EH (cell line): Measurements from ENCODE around the gene SSU72.
A peak's percentile ranks its signal among the peaks of the same experiment; 100 is the strongest.
"Not testable (repeated sequence)": the region's sequence is repeated elsewhere in the genome, so short reads cannot be mapped to it uniquely, and the experiment has no call there.

Source experiments
- DNase-seq: peaks from one replicate; pipeline ENCODE4 v3.0.0-alpha.2; 2015; ENCODE audit warnings: low read depth

The SSU72 gene

GRCh38 chr1:1540818-1541628 is 33.6 kb downstream of the SSU72 start:
- DNase-seq: no peak

- DNase-seq: peak; percentile 82
Measured at GRCh38 chr1:1540090-1540817, 34.4 kb downstream of the SSU72 start, which contains the start of gene TMEM240. TMEM240 (minus strand) TSS chr1:1540624; CDS start chr1:1540346, 278 bp downstream.

- peak; percentile 55 for DNase-seq
Measured at GRCh38 chr1:1539310-1540089, 35.2 kb downstream of the SSU72 start.

GRCh38 chr1:1538989-1539309 is 35.7 kb downstream of the SSU72 start:
- DNase-seq: no peak

- DNase-seq: no peak
Measured at GRCh38 chr1:1538334-1538733, 36.3 kb downstream of the SSU72 start.

- DNase-seq: no peak
Measured at GRCh38 chr1:1537626-1538250, 36.9 kb downstream of the SSU72 start.

- DNase-seq: no peak
Measured at GRCh38 chr1:1536938-1537546, 37.6 kb downstream of the SSU72 start.

- DNase-seq: no peak
Measured at GRCh38 chr1:1536019-1536937, 38.4 kb downstream of the SSU72 start.

GRCh38 chr1:1535201-1536018 is 39.3 kb downstream of the SSU72 start:
- DNase-seq: no peak

GRCh38 chr1:1534401-1535154 is 40.1 kb downstream of the SSU72 start:
- no peak for DNase-seq

GRCh38 chr1:1533894-1534291 is 40.8 kb downstream of the SSU72 start:
- not testable (repeated sequence) for DNase-seq

GRCh38 chr1:1533176-1533893 is 41.3 kb downstream of the SSU72 start:
- not testable (repeated sequence) for DNase-seq

- no peak for DNase-seq
Measured at GRCh38 chr1:1531947-1532346, 42.7 kb downstream of the SSU72 start.

GRCh38 chr1:1529936-1530335 is 44.7 kb downstream of the SSU72 start:
- no peak for DNase-seq

GRCh38 chr1:1529321-1529720 is 45.3 kb downstream of the SSU72 start:
- no peak for DNase-seq

- no peak for DNase-seq
Measured at GRCh38 chr1:1528301-1529267, 46.1 kb downstream of the SSU72 start.
